GM18499 (cell line): Measurements from ENCODE around the gene MARCHF2.

Experiments used
- ATAC-seq: cut with Tn5 transposase; IDR thresholded peaks from one replicate; pipeline ENCODE4 v1.9.1; 2021; ENCODE audit warnings: moderate number of reproducible peaks; ENCODE audit not compliant: insufficient read depth, unreplicated experiment

Gene MARCHF2

DNA sequence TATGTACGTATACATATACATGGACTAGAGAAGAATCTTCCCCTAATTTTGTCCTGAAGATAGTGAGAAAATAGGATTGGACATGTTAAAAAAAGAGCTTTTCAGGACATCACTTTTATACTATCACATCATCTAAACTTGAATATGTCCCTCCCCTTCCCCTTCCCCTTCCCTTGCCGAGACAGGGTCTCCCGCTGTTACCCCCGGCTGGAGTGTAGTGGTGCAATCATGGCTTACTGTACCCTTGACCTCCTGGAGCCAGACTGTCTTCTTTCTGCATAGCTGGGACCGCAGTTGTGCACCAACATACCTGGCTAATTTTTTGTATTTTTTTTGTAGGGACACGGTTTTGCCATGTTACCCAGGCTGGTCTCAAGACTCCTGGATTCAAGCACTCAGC lies 38.3 kb downstream of the MARCHF2 start:
- no peak for ATAC-seq

DNA sequence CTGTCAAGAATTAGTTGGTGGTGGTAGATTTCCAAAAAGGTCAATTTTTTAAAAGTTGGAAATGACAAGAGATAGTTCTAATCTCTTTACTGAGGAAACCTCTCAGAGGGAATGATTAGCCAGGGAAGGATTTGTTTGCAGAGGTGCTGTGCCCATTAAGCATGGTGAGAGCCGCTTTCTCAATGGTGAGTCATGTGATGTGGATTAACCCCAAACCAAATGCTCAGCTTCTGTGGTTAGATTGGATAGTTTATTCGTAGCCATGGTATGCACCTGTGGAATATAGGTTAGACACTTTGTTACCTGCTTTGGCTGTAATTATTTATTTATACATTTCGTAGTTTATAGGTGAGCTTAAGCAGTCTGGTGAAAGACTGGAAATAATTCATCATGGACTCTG lies 38.8 kb downstream of the MARCHF2 start:
- ATAC-seq, result no peak

DNA sequence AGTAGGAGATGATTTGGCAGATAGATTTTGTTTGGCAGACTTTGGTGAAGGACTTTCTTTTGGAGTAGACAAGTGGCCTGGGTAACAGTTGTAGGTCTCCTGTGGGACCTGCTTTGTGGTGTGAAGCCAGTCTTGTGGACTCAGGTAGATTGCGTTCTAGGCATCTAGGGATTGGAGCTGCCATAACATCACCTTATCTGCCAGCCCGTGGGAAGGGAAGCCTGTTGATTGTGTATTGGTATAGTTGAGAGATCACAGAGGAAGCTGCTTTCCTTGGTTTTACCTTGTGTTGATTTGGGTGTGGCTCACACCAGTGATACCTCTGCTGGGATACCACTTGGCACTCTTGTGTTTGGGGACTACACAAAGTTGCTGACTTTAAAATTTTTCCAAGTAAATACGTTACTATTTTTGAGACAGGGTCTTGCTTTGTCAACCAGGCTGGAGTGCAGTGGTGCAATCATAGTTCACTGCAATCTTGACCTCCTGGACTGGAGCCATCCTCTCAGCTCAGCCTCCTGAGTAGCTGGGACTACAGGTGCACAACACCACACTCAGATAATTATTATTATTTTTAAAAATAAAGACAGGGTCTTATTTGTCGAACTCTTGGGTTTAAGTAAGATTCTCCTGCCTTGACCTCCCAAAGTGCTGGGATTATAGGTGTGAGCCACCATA lies 39.5 kb downstream of the MARCHF2 start:
- ATAC-seq, result no peak

DNA sequence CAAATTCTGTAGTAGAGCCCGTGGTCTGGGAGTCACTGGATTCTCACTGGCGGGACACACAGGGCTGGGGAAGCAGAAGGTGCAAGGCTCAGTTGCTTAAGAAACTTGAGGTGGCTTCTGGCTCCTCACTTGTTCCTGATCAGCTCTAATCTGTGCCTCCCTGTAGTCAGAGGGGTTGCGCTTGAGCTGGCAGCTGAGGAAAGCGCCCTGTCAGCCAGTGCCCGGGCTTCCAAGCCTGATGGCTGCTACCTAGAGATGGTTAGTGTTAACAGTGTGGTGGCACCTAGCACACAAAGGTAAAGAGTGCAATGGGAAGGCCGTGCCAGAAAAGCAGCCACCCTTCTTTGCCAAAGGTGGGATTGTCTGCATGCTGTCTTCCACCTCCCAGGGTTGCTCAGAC lies 40.5 kb downstream of the MARCHF2 start:
- ATAC-seq, result no peak

DNA sequence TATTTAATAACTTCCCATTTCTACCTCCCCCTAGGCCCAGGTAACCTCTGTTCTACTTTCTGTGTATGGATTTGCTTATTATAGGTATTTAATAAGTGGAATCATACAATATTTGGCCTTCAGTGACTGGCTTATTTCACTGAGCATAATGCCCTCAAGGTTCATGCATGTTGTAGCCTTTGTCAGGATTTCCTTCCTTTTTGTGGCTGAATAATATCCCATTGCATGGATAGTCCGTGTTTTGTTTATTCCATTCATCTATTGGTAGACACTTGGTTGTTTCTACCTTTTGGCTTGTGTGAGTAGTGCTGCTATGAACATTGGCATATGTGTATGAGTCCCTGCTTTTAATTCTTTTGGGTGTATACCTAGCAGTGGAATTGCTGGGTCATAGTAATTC lies 41.1 kb downstream of the MARCHF2 start:
- no peak for ATAC-seq

DNA sequence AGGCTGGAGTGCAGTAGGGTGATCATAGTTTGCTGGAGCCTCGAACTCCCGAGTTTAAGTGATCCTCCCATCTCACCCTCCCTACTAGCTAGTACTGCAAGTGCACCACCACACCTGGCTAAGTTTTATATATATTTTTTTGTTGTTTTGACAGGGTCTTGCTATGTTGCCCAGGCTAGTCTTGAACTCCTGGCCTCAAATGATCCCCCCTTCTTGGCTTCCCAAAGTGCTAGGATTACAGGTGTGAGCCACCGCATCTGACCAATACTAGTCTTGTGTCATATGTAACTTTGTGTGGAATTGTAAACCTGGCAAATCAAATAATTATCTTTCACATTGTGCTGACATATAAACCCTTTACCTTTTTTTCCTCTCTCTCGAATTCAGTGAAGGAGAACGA lies 41.9 kb downstream of the MARCHF2 start:
- ATAC-seq, result no peak

DNA sequence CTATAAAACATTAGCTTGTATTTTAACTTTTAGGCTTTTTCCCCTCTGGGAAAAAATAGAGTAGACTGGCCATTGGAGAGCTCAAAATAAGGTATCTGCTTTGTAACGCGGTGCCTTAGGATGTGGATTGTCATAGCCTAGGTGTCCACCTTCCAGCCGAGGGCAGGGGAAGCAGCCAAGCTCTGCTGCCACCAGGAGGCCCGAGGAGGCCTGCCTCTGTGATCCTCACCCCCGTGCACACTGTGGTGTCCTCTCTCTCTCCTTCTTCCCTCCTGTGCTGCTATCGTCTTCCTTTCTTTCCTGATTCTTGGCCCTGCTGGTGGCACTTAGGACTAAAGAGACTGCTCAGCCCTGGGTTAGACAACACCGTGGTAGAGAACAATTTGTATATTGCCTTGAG lies 43.0 kb downstream of the MARCHF2 start:
- ATAC-seq, result no peak

DNA sequence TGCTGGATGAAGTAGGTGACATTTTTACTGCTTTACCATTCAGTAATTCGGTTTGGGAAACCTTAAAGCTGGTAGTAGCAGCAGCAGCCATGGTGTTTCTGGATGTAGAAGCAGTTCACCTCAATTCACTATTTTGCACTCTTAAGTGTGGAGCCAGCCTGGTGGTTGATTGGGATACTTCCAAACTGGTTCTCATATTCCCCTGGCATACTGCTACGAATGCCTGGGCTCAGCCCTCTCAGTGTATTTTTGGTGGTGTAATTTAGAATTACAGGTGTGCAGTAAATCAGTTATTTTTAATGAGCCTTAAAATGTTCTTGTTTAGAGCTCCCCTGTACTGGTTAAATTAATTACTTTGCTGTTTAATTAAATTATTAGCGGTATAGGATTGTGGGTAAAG lies 44.1 kb downstream of the MARCHF2 start:
- ATAC-seq, result no peak

DNA sequence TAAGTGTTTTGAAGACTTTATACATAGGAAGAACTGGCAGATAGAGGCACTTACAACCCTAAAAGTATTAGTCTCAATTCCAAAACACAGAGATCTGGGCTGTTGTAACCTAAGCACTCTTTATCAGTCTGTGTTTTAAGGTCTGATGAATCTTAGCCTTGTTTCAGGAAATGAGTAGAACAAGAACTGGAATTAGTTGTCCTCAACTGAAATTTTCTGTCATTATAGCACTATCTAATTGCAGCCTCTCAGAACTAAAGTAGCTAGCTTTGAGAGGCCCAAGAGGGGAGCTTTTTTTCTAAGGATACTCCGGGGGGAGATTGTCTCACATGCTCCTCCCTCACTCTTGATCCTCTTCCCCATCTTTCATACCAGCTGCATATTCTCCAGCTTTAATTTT lies 44.7 kb downstream of the MARCHF2 start:
- ATAC-seq, result no peak

DNA sequence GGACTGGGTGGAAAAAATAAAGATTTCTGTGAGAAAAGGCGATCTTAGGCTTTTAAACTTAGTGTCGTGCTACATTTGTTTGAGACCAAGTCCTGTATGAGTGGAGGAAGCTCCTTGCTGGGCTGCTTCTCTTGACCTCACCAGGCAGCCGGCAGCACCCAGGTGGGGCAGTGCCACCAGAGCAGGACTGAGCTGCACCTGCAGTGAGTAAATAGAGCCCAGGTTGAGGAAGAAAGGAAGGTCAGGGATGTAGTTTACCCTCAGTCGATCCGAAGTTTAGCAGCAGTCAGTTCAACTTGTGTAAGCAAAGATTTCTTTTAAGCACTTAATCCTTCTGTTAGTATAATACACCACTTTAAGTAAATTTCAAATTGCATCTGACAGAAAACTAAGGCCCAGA lies 45.3 kb downstream of the MARCHF2 start:
- no peak for ATAC-seq

DNA sequence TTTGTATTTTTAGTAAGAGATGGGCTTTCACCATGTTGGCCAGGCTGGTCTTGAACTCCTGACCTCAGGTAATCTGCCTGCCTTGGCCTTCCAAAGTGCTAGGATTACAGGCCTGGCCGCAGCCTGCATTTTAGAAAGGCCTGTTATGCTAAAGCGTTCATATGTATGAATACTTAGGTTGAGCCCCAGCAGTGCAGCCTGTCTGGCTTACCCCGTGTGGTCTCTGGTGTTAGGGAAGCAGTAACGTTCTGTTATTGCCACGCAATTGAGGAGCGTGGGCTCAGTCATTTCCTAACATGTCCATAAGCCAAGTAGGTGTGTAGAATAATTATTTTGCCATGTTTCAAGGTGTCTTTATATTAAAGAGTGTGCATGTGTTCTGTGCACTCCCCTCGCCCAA lies 46.0 kb downstream of the MARCHF2 start:
- no peak for ATAC-seq

DNA sequence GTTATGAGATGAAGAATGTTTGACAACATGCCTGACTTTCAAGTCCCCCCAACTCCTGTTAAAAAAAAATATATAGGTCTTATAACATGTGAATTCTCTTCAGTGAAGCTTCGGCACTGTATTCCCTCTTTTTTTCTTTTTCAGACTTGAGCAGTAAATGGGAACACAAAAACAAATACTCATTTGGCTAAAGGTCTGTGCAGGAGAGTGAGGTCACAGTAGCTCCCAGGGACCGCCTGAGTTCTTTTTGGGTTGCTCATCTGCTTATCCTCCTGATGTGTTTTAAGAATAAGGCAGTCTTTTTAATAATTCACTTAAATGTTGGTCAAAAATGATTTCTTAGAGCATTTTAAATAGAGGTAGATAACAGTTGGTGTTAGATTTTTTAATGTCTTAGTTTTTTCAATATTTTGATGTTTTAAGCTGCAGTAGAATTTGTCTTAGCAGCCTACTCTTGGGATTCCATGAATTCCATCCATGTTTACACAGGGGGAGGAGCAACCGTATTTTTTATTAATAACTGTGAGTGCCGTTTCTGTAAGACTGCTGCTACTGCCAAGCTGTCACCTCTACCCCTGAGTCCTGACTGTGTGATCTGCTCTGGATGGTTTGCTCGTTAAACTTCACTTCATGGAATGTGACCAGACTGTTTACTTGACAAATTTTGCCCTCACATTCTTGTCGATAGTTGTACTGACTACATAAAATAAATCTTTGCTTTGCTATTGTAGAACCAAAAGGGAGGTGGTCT lies 46.6 kb downstream of the MARCHF2 start:
- no peak for ATAC-seq

DNA sequence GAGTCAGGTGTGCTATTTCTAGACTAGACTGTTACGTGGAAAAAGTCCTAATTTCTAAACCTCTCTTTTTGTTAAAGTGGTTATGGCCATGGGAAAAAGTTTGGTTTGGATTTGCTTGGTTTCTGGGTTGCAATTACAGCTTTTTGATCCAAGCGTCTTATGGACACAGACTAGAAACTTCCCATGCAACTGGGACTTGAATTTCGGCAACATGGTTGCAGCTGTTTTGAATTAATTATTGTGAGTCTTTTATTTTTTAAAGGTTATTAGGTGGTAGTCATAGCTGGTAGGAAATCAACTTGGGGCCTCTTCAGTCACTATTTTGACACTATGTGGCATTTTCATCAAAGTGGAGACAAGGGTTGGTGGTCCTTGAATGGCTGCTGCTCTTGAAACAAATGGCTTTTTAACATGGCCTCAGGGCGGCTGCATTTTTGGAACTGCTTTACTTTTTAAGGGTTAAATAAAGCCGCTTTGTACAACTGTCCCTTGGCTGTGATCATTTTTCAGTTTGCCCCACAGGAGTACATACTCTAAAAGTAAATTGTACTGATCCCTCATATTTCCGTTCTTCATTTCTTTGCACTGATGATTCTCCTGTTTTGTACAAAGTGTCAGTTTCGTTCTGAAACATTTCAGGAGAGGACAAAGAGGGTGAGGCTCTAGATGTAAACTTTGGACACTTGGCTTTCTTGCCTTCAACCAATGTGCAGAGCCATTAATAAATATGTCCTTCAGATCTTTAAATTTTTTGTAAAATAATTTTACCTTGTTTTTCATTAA lies 47.6 kb downstream of the MARCHF2 start:
- no peak for ATAC-seq

DNA sequence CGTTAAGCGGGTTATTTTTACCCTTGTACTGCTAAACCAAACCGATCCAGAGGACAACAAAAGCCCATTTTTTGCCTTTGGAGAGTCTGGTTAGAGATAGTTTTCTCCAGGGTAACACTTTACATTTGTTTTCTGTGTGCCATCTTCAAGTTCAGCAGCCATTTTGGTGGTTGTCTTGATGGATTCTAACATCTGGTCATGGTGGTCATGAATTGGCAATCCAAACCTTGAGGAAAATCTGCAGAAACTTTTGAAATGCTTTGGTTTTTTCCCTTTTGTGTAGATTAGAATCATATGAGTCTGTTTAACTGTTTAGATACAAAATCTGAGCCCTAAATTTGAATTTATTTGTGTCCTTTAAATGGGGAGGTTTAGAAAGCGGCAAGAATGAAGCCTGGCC lies 48.3 kb downstream of the MARCHF2 start:
- no peak for ATAC-seq

DNA sequence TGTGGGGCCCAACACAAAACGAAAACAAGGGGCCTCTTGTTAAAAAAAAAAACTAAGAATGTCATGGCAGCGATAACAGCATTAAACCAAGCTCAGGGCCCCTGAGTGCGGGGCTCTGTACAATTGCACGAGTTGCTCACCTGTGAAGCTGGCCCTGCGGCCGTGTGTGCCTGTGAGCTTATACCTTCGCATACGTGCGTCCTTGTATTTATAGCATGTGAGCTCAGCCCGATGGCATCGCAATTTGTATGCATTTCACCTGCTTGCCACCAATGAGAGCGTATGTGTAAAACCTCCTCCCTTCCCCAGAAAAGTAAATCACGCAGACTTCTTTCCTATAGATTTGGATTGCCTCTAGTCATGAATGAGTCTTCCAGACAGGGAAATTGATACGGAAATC lies 48.8 kb downstream of the MARCHF2 start:
- no peak for ATAC-seq

DNA sequence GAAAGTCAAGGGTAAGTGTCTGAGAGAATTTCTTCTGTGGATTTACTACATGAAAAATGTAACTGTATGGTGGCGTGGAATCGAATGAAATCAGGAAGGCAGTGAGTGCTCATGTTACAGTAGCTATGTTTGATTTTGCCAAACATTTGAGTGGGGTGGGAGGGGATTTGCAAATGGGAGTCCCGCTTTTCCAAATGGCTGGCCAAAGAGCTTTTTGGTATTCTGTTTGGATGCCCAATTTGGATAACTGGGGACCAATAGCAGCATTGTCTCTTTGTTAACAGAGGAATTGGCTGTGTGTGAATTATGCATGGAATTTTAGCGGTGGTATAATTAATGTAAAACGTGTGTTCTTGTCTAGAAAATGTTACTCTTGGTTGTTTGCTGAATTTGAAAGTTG lies 49.5 kb downstream of the MARCHF2 start:
- no peak for ATAC-seq

DNA sequence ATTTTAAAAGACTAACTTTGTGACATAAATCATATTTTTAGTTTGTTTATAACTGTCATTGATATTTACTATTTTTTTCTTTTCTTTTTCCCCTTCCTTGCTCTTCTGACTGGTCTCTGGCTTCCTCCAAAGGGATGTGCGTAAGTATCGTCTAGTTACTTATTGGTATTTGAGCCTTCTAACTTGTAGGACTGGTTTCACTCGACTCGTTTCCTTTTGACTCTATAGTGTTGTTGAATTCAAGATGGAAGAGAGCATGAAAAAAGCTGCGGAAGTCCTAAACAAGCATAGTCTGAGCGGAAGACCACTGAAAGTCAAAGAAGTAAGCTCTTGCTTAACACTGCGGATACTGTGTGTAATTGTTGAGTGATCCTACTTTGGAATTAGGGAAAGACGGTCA lies 50.3 kb downstream of the MARCHF2 start:
- no peak for ATAC-seq

DNA sequence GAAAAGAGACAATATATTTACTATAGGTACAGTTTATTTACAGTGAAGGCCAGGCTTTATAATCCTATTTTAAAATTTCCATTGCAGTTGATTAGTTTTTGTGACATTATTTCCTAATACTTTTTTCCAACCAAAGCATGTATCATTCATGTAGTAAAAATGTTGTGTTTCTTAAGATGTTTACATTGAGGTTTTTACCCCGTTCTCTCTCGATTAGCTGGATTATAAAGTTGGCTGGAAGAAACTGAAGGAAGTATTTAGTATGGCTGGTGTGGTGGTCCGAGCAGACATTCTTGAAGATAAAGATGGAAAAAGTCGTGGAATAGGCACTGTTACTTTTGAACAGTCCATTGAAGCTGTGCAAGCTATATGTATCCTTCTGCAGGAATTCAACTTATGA lies 52.9 kb downstream of the MARCHF2 start:
- ATAC-seq, result no peak

DNA sequence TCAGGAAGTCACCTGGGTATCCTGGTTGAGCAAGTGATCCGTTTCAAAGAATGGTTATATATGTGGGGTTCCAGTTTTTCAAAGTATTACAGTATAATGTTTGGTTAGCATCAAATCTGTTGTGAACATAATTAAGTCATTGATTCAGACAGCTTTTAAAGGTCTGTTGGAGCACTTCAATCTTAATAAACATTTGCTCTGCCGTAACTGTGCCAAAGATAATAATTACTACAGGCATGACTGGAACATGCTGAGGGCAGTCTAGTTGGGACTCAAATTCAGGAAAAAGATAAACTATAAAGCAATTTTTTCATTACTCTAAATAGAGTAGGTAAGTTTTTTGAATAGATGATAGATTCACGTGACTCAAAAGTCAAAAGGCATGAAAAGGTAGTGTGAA lies 55.0 kb downstream of the MARCHF2 start:
- no peak for ATAC-seq

DNA sequence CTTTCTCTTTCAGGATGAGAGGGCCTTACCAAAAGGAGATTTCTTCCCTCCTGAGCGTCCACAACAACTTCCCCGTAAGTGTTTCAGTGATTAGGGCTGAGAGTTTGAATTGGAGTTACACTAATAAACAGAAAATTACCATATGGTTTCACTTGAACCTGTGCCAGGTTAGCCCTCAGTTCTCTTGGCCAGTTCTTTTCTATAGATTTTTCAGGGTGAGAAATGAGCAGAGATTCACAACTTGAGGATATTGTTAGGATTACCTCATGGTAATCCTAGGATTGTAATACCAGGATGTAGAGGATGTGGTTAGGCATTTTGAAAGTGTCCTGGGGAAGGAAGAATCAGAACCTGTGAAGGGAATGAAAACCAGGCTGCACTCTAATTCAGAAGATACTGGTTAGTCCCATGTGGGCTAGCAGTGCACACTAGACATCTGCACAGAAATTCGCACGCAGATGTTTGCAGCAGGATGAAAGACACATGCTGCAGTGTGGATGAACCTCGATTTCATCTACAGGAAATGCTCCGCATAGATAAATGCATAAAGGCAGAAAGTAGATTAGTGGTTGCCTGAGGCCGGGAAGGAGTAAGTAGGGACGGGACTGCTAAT lies 55.8 kb downstream of the MARCHF2 start:
- ATAC-seq, result no peak
